ENCODE results near the gene CFAP91.
A peak's percentile ranks its signal among the peaks of the same experiment; 100 is the strongest.

Gene CFAP91

DNA sequence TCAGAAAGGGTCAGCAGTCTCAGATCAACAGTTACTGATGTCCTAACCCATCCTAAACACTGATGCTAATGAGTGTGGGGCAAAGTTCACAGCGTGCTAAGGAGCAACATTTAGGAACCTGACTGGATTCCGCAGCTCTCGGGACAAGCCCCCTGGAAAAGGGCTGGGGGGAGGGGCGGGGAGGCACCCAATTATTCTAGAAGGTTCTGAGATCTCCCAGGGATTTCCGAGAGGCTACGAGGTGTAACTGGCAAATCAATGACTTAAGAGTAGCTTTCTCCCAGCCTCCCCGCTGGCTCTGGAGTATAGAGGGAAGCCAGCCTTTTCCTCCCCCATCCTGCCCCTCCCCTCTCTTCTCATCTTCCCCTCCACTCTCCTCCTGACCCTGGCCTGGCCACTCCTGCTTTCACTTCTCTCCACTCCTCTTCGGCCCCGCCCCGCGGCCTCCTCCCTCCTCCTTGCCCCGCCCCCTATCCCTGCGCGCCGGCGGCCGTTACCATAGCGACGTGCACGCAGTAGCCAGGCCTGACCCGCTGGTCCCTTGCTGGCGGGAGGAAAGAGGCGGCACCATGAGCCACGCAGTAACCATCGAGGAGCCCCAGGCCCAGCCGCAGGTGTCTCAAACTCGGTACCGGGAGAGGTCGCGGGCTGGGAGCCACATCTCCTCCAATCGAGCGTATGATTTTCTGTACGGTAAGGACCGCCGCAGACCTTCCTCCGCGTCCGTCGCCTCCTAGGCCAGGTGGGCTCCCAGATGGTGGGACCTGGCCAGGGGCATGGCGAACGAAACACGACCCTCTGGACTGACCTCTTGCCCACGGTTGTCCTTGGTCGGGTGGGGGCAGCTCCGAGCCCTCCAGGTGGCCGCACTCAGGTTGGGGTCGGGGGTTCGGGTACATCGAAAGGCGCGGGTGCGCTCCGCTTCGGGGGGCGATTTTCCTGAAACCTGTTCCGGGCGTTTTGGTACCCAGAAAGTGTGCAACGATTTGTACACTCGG lies at the start of gene CFAP91:
CFAP91 (plus strand) TSS at position 493 of the 998 bp plus-strand sequence; CDS start at position 570, 77 bp downstream.
- DNase-seq (ENCODE audit: low read depth, low spot score) = peak; percentile 96

DNA sequence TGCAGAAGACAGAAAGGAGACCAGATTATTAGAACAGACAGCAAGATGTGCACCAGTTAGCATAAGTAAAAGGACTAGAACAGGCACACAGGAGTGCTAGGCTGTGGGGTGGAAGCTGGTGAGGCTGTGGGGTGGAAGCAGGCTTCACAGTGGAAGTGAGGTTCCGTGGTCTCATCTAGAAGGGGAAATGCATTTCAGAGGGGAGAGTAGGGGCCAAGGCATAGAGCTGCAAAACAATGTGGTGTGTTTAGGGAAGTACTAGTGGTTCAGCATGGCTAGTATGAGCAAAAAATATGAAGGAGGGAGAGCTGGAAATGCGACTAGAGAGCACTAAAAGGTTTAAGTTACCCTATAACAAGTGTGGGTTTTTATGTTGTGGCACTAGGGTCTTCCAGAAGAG lies 48.9 kb upstream of the CFAP91 start:
- DNase-seq (ENCODE audit: low read depth, low spot score) = no peak

DNA sequence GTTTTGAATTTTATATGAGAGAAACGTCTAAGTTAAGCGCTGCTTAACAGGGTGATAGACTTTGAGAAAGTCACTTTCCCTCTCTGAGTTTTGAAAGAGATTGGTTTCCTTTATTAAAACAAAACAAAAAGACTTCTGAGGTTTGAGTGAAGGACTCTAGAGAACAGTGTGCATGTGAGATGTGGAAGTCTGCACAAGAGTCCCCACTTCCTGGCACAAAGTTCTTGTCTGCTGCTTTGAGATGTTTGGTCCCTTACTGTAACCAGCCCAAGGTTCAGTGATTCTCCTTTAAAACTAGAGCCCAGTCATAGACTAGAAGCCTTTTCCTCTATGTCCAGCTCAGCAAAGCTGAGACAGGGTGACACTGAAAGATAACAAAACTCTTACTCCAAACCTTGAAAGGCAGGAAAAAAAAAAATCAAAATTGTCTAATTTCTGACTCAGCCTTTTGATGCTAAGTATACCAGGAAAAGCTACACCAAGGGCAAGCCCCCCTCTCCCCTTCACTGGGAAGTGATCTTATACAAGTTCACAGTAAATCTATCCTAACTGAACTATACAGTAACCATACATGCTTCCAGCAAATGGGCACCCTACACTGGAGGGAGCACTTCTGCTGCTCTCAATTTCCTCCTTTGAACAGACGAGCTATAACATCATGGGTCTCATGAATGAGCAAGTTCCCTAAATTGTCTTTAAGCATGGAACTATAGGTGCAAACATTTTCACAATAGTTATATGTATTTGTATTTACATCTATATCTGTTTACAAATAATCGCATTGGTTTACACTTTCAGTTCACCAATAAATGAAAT lies 44.7 kb upstream of the CFAP91 start:
- no peak for DNase-seq (ENCODE audit: low read depth, low spot score)

DNA sequence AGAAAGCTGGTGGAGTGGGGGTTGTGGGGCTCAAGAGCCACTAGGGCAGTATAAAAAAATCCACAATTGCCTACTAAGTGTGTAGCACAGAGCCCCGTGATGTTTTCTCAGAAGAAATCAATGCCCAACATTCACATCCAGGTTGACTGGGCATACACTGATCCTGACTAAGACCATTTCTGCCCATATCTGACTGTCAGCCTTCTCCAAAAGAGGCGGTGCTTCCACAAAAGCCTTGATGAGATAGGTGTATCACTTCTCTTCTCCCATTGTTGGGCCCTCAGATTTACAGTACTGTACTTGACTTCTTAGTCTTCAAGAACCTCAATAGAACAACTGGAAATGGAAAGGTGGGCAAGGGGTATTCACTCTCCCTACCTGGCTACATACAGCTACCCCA lies 43.8 kb upstream of the CFAP91 start:
- no peak for DNase-seq (ENCODE audit: low read depth, low spot score)

DNA sequence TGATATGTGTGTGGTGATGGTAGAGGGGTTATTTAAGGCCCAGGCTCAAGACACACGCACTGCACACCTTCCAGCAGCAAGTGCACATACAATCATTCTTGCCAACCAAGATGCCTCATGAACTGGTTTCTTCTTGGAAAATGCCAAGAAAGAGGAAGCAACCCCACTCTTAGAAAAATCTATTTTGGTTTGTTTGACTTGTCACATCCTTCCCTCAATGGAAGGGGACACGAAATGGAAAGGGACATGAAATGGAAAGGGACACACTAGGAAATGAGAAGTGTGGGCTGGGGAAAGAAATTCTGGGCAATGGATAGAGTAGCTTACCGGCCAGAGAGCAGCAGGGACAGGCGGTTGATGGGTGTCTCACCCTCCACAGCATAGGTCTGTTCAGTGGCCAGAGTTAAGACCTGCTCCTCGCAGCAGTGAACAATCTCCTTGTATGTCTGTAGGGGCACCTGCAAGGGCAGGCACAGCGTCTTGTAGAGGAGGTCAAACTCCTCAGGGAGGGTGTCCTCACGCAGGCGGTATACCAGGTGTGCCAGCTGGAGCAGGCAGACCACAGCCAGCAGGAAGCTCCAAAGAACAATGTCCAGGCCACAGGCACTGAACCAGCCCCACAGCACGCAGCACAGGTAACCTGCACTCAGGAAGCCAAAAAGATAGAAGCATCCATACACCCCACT lies 43.1 kb upstream of the CFAP91 start:
- no peak for DNase-seq (ENCODE audit: low read depth, low spot score)

DNA sequence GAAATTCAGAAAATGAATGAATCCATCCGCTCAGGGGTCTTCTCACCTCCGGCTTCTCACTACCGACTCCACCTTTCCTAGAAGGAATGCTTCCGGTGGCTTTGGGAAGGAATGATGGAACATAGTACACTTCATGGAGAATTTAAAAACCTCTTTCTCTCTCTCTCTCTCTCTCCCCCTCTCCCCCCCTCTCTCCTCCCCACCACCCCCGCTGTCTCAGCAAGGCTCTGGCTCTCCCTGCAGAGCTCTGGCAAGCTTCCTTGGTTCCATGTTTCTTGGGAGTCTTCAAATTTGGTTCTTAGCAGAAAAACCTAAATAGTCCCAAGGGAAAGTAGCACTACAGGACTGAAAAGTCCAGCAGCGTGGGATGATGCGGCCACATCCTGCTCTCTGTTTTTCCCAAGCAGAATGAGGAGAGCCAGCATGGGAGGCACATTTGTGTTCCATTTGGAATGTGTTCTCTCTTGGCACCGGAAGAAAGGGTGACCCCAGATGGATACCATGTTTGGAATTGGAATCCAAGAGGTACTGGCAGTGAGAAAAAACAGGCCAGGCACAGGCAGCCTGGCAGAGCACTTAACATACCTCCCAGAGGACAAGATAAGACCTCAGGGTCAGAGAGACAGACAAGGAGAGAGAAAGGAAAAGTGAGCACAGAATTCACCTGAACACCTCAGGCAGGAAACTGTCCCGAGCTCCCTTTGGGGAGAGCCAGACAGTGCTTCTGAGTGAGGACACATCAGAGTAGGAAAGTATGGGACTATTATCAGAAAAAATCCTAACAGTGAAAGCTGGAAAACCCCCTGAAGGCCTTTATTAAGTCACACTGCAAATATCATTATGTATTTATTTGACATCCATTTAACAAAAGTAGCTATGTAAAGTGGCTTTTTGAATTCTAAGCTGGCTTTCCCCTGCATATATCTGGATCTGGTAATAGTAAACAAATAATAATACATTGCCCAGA lies 42.1 kb upstream of the CFAP91 start, which contains the start of gene POPDC2:
POPDC2 (minus strand) TSS at position 116 of the 967 bp plus-strand sequence. CDS start 166 bp downstream, outside the sequence.
- no peak for DNase-seq (ENCODE audit: low read depth, low spot score)

DNA sequence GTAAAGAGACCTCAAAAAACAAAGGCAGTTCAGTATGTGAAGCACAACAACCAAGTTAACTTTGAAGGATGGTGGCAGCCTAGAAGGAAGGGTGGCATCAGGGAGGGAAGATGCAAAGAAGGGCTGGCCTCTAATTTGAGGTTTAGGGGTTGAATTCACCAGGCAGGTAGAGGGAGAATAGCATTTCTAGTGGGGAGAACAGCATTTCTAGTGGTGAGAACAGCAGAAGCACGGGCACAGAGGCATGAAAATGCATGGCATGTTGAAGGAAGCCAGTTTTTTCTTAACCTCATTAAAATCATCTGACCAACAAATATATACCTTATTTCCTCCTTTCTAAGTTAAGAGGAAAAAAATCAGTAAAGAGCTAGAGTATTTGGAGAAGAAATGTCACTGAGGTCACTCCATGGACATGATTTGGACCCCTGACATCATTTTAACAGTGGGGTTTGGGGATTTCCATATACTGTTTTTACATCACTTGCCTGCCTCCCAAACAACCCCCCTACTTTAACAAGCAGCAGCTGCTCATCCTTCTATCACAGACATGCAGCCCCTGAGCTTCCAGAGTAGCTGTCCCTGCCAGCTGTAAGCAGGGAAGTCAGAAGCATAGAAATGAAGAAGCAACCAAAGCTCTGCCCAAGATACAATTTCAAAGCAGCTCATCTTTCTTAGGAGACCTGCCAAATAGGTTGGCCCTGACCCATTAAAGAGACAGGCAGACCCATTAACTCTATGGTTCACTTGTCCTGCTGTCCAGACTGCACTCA lies 40.0 kb upstream of the CFAP91 start:
- DNase-seq (ENCODE audit: low read depth, low spot score) = no peak

DNA sequence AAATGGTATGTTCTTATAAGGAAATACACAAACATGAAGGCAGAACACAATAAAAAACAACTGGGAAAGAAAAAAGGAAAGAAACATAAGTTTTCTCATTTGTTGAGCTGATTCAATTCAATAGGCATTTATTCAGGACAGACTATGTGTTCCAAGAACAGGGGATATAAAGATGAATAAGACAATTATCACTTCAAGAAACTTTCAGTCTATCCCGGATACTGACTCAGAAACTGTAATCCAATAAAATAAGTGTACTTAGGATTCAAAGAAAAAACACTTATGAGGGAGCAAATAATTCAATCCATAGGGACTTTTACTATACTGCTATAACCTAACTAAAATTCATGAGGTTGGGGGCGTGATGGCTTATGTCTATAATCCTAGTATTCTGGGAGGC lies 38.9 kb upstream of the CFAP91 start:
- DNase-seq (ENCODE audit: low read depth, low spot score) = no peak

DNA sequence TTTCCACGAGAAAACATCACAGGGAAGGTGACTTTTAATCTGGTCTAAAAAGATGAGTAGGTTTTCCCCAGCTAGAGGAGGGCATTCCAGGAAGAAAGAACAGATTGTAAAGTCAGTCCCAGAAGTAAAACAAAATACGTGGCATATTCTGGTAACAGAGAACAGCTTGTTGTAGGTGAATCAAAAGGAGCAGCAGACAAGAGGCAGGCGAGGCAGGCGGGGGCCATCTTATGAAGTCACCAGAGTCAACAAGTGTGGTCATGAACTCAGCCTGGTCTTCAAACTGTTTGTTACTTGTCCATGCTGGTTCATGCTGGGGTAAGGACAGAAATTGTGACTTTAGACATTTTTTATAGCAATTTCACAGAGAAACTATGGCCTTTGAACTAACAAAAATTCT lies 38.5 kb upstream of the CFAP91 start:
- no peak for DNase-seq (ENCODE audit: low read depth, low spot score)

DNA sequence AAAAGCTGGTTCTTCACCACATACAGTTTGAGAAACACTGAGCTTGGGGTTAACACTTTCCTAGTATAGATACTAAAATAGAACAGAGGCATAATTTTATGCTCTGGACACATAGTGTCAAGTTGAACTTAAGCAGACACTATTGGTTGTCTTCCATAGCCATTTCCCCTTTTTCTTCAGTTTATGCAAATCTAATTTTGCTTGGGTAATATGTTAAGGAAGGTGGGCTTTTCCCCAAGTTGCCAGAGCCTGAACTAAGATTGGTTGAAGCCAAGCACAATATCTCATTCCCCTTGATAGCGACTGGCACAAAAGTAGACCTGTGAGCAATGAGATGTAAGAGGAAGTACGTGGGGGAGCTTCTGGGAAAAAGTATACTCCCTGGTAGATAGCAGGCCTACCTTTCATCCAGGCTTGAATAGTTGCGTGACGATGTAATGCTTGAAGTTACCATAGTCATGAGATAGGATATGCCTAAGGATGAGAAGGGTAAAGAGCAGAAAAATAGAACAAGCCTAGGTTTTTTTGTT lies 37.9 kb upstream of the CFAP91 start:
- no peak for DNase-seq (ENCODE audit: low read depth, low spot score)

DNA sequence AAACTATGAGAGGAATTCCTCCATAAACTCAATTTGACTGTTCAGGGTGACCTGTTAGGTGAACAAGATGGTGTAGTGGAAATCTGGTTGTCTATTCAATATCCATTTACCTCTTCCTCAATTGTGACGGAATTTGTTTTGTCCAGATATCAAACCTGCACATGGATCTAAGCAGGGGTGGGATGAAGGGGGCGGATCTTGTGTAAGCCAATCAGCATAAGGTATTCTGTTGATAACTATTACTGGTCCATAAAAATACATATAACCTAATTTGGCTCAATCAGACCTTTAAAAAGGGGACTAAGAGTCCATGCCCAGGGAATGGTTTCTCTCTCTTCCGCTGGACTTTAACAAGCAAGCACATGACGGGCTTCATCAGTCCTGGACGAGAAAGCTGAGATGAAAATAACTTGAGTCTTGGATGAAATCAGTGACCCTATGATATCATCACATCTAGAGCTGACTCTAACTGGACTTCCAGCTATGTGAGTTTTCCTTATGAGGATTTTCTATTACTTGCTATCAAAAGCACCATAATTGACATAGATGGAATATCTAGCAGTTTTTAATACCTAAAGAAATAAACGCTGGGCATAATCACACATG lies 36.8 kb upstream of the CFAP91 start:
- DNase-seq (ENCODE audit: low read depth, low spot score) = no peak

DNA sequence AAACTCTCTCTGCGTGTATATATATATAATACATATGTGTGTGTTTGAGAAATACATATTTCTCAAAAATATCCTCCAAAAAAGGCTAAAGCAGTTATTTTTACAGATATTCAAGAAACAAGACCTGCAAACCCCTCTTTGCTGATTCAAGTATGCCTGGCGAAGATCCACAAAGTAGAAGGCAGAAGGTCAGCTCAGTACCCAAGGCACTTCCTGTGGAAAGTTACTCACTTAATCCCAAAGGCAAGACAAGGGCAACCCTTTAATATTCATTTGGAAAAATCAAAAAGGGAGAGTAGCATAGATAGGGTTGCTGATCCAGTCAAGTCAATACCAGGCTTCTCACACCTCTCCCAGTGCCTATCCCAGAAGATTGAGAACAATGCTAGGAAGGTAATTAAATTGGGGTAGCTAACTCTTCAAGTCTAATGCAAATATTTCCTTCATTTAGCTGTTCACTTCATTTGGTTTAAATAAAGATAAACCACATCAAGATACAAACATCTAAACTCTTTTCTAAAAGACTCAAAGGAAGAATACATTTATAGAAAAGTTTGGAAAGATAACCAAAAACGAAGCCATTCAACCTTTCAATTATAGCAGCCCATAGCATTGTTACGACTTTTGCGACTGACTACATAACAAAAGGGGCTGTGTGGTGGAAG lies 32.8 kb upstream of the CFAP91 start:
- DNase-seq (ENCODE audit: low read depth, low spot score) = no peak

DNA sequence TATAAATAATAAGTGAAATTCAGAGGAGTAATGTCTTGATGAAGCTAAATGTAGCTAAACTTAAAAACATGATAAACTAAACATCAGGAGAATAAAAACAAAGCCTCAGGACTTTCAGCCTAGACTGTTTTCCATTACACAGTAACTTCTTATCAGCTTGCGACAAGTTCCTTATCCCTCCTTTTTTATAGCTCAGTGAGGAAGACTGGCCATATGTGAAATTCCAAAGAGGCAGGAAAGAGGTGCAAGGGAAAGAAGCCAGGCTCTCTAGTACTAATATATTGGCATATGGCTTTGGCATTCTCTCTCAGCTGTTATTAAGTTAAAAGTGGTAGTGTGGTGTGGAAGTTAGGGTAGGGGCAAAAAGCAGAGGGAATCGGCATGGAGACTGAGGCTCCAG lies 30.0 kb upstream of the CFAP91 start:
- no peak for DNase-seq (ENCODE audit: low read depth, low spot score)

DNA sequence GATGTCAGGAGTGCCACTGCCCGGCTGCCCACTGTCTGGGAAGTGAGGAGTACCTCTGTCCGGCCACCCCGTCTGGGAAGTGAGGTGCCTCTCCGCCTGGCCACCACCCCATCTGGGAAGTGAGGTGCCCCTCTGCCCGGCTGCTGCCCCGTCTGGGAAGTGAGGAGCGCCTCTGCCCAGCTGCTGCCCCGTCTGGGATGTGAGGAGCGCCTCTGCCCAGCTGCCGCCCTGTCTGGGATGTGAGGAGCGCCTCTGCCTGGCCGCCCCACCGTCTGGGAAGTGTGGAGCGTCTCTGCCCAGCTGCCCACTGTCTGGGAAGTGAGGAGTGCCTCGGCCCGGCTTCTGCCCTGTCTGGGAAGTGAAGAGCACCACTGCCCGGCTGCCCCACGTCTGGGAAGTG lies 28.9 kb upstream of the CFAP91 start:
- no peak for DNase-seq (ENCODE audit: low read depth, low spot score)

DNA sequence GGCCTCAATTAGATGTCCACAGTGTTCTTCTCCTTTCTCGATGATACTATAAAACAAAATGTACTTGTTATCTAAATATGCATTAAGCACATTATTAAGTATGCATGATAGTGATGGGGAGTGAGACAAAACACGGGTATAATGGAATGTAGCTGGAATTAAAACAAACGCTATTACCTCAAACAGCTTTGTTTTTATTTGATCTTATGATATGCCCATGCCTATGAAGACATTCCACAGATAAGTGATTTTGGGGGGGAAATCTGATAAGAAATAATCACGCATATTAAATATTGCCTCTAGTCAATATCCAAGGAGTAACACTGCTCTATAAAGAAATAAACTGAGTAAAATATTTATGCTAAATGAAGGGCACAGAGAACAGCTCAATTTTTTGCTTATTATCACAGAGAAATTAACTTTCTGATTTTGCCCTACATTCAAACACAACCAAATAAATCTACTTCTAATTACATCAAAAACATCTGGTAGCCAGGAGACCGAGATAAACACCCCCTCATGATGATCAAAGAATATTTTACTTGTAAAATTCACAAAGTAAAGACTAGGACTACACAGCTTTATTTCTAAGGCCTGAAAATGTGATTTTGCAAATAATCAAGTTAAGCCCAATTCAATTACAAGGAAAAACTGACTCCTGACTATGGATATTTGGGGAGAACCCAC lies 27.5 kb upstream of the CFAP91 start:
- no peak for DNase-seq (ENCODE audit: low read depth, low spot score)

DNA sequence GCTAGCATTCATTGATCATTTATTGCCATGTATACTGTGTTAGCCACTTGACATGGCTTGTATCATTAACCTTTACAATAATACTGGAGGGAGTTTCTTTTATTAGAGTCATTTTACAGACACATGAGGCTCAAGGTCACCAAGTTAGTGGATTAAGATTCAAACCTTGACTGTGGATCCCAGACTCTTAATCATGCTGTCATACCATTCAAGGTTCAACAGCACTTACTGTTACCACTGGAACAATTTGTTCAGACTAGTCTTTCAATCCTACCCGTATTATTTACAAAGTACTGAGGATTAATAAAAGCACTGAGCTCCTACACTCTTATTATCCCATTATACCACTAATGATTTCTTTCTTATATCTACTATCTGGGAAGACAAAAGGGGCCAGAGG lies 26.8 kb upstream of the CFAP91 start:
- no peak for DNase-seq (ENCODE audit: low read depth, low spot score)

DNA sequence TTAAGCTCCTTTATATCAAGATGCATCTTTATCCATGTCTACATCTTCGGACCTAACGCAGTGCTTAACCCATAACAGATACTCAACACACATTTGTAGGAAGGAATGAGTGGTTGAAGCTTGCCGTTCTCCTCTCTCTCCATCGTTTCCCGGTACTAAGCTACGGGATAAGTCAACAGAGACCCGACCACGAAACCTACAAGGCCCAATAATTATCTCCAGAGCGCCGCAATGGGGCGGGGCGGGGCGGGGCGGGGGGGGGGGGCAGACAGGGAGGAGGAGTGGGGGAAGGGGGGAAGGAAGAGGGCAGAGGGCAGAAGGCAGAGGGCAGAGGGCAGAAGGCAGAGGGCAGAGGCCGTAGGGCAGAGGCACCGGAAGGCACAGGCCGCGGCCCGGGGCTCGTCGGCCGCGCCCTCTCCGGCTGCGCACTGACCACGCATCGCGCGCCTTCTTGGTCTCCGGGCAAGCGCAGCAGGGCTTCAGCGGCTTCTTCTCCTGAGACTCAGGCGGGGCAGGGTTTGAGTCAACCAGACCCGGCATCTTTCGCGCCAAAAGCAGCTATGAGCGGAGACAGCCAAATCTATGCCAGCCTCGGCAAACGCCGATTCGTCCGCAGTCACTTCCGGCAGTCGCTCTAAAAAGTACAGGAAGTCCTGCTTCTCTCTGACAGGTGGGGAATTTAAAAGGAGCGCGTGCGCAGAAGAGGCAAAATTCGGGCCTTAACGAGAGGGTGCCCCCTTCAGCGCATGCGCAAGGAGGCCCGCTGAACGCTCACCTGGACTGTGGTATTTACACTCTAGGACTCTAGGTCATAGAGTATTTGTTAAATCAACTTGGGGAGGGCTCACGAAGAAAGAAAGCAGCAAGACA lies 25.8 kb upstream of the CFAP91 start, which contains the start of gene COX17:
COX17 (minus strand) TSS at position 636 of the 870 bp plus-strand sequence; CDS start at position 540, 96 bp downstream.
- DNase-seq (ENCODE audit: low read depth, low spot score) = peak; percentile 97
